Subcutaneous adipose tissue (tissue), 4 donors: ENCODE data around the gene CALU. TPM values are rescaled to one million over a fixed set of nuclear protein-coding genes. Genes with fewer than 3 reads are reported as not detected.

Source experiments
- CTCF ChIP-seq: fragments of 450-650 bp; IDR thresholded peaks from one replicate; pipeline ENCODE4 v1.5.1; 2016; ENCODE audit warnings: low read depth, mild to moderate bottlenecking, control low read depth, antibody characterized with exemption, moderate library complexity
- total RNA-seq, 4 donors: library from RNA; depleted of rRNA; stranded (reverse); fragments of >200 nt; gene quantifications; one replicate each; pipeline ENCODE4 v1.1.0, GENCODE V29; 2016

Gene CALU
- total RNA-seq, 4 donors from 2014 or later = 73.7 to 200 (median 143) TPM

- no peak for TF ChIP-seq CTCF
Measured at GRCh38 chr7:128747327-128748079, 8.3 kb downstream of the CALU start.

GRCh38 chr7:128752251-128752650 is 13.1 kb downstream of the CALU start:
- no peak for TF ChIP-seq CTCF

- TF ChIP-seq CTCF = no peak
Measured at GRCh38 chr7:128755075-128755818, 16.1 kb downstream of the CALU start.

- no peak for TF ChIP-seq CTCF
Measured at GRCh38 chr7:128755819-128756476, 16.8 kb downstream of the CALU start.

- TF ChIP-seq CTCF = no peak
Measured at GRCh38 chr7:128757203-128757602, 18.0 kb downstream of the CALU start.

GRCh38 chr7:128758553-128758952 is 19.4 kb downstream of the CALU start:
- no peak for TF ChIP-seq CTCF

GRCh38 chr7:128759242-128759641 is 20.1 kb downstream of the CALU start:
- no peak for TF ChIP-seq CTCF
